ENCODE measurements around the gene DCAF8. TPM values are rescaled to one million over a fixed set of nuclear protein-coding genes. Genes with fewer than 3 reads are reported as not detected.

DCAF8 gene
- total RNA-seq, 1 experiment from 2014 or later: 143 TPM

GRCh38 chr1:160300173-160300572 is 37.8 kb upstream of the DCAF8 start:
- ATAC-seq: no peak

More at GRCh38 chr1:160300173-160300572, 37.8 kb upstream of the DCAF8 start:
- Mint-ChIP-seq H3K4me3 (no peak overlapping the region), H3K4me1 (no peaks in the 10 kb centered on the region), H3K36me3 (peaks cover 65% of the 10 kb centered on the region), H3K9me3 (no peaks in the 10 kb centered on the region), H3K27me3 (ENCODE audit: low read depth) (no peaks in the 10 kb centered on the region), H3K27ac (no peak overlapping the region)
- no peak for DNase-seq (ENCODE audit: low spot score)
- no peak for TF ChIP-seq ETV6 (CRISPR knock-in tag; IDR thresholded peaks at IDR 0.05)
- no peak for TF ChIP-seq ZNF281 (CRISPR knock-in tag; IDR thresholded peaks at IDR 0.05)
- TF ChIP-seq HMGXB4 (CRISPR knock-in tag; IDR thresholded peaks at IDR 0.05): no peak
- TF ChIP-seq RELA (CRISPR knock-in tag; IDR thresholded peaks at IDR 0.05; ENCODE audit: borderline replicate concordance): no peak
- no peak for TF ChIP-seq PRDM15 (CRISPR knock-in tag; IDR thresholded peaks at IDR 0.05)
- no peak for TF ChIP-seq ZNF532 (CRISPR knock-in tag; IDR thresholded peaks at IDR 0.05; ENCODE audit: borderline replicate concordance)
- no peak for TF ChIP-seq CDX4 (CRISPR knock-in tag; IDR thresholded peaks at IDR 0.05; ENCODE audit: borderline replicate concordance)
- no peak for TF ChIP-seq PREB (CRISPR knock-in tag; IDR thresholded peaks at IDR 0.05; ENCODE audit: borderline replicate concordance)
- no peak for TF ChIP-seq KAT7 (CRISPR knock-in tag; IDR thresholded peaks at IDR 0.05; ENCODE audit: borderline replicate concordance)
- no peak for TF ChIP-seq ZNF138 (CRISPR knock-in tag; conservative IDR thresholded peaks at IDR 0.05)
- TF ChIP-seq TEAD1 (CRISPR knock-in tag; IDR thresholded peaks at IDR 0.05): no peak
- TF ChIP-seq E2F5 (CRISPR knock-in tag; IDR thresholded peaks at IDR 0.05): no peak
- TF ChIP-seq SP1 (CRISPR knock-in tag; conservative IDR thresholded peaks at IDR 0.05): no peak
- TF ChIP-seq ZNF671 (CRISPR knock-in tag; IDR thresholded peaks at IDR 0.05): no peak
- no peak for TF ChIP-seq CREM (CRISPR knock-in tag; IDR thresholded peaks at IDR 0.05)
- CTCF ChIA-PET: interaction anchor here (3.0 kb wide), 1 partner anchor 9 kb away, joined by 20 read pairs; no protein-coding TSS in a partner anchor
- POLR2A ChIA-PET: no interaction called here

All from WTC11 (cell line).